ENCODE results near the gene MPRIP.

DNA sequence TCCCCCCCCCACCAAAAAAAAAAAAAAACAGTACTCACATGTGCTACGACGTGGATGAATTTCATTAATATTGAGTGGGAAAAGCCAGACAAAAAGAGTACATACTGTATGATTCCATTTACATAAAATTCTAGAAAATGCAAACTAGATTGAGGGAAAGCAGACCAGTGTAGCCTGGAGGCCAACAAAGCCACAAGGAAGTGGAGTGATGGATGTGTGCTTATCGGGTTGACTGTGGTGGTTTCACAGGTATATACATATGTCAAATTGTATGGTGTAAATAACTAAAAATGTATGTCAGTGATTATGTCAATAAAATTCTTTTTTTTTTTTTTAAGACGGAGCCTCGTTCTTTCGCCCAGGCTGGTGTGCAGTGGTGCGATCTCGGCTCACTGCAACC, 165.7 kb downstream of the MPRIP start:
- TF ChIP-seq, protein P1, sequence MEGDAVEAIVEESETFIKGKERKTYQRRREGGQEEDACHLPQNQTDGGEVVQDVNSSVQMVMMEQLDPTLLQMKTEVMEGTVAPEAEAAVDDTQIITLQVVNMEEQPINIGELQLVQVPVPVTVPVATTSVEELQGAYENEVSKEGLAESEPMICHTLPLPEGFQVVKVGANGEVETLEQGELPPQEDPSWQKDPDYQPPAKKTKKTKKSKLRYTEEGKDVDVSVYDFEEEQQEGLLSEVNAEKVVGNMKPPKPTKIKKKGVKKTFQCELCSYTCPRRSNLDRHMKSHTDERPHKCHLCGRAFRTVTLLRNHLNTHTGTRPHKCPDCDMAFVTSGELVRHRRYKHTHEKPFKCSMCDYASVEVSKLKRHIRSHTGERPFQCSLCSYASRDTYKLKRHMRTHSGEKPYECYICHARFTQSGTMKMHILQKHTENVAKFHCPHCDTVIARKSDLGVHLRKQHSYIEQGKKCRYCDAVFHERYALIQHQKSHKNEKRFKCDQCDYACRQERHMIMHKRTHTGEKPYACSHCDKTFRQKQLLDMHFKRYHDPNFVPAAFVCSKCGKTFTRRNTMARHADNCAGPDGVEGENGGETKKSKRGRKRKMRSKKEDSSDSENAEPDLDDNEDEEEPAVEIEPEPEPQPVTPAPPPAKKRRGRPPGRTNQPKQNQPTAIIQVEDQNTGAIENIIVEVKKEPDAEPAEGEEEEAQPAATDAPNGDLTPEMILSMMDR (IDR thresholded peaks at IDR 0.05 in 8 of 11, conservative IDR thresholded peaks at IDR 0.05 in 3 of 11), result no peak
- TF ChIP-seq POLR2AphosphoS5 (IDR thresholded peaks at IDR 0.05), result no peak
